GM12878 (cell line): Measurements from ENCODE around the gene ASB10. TPM values are rescaled to one million over a fixed set of nuclear protein-coding genes. Genes with fewer than 3 reads are reported as not detected.

ENCODE experiments used
- ATAC-seq: fragments of 200-7000 bp; cut with Tn5 transposase; 3 replicates; pipeline ENCODE4 v1.9.1; 2020; ENCODE audit warnings: mild to moderate bottlenecking, moderate library complexity
- BruUV-seq: library from RNA; stranded (reverse); fragments of 400-500 nt; replicated peaks from 2 replicates; lab custom pipeline; 2021; lab: Mats Ljungman, UMichigan
- CTCF ChIA-PET: fragments of 300-600 bp; sonication (Branson Sonifier 250); formaldehyde crosslinking; extraction: SDS; loops from one replicate; lab custom pipeline; 2021; ENCODE audit warnings: inconsistent platforms; lab: Yijun Ruan, JAX
- POLR2A ChIA-PET: fragments of 350-600 bp; formaldehyde crosslinking; extraction: SDS; loops from one replicate; lab custom pipeline; 2021; ENCODE audit warnings: inconsistent platforms; lab: Charles Lee
- RAD21 ChIA-PET: fragments of 300-600 bp; sonication (Branson Sonifier 250); formaldehyde crosslinking; loops from one replicate; lab custom pipeline; 2023; ENCODE audit warnings: antibody characterized with exemption; ENCODE audit not compliant: unreplicated experiment; lab: Charles Lee
- SMC1A ChIA-PET: fragments of 300-600 bp; sonication (Branson Sonifier 250); formaldehyde crosslinking; loops from one replicate; lab custom pipeline; 2023; ENCODE audit not compliant: unreplicated experiment, uncharacterized antibody; lab: Charles Lee
- DNase-seq: peaks from one replicate; pipeline ENCODE4 v3.0.0-alpha.2; 2011; ENCODE audit warnings: low read depth, low spot score
- FAIRE-seq: peaks from 3 replicates; lab custom pipeline; 2011; peaks lifted over from hg19 to GRCh38; lab: Jason Lieb, UNC
- H2AFZ ChIP-seq: 2 replicates; pipeline ENCODE4 v1.6.0; 2011; ENCODE audit warnings: low read depth, low read length, control low read depth; ENCODE audit not compliant: control insufficient read depth
- H3K27ac ChIP-seq: 2 replicates; pipeline ENCODE4 v1.5.1; 2011; ENCODE audit warnings: control low read depth; ENCODE audit not compliant: control insufficient read depth, insufficient read depth
- H3K27me3 ChIP-seq, 2 experiments: replicated peaks in 1 of 2; 2 replicates each; pipeline versions ENCODE4 v1.6.0 to v1.6.1; 2011; ENCODE audit warnings: low read length in 1 of 2; ENCODE audit not compliant: control insufficient read depth in 2 of 2, insufficient read depth in 2 of 2
- H3K36me3 ChIP-seq, 2 experiments: 2 replicates each; pipeline ENCODE4 v1.5.1; 2011; ENCODE audit warnings: low read length in 1 of 2; ENCODE audit not compliant: control insufficient read depth in 2 of 2, insufficient read depth in 2 of 2
- H3K4me1 ChIP-seq: 2 replicates; pipeline ENCODE4 v1.6.1; 2011; ENCODE audit warnings: mild to moderate bottlenecking, low read length, moderate library complexity, mixed read lengths; ENCODE audit not compliant: control insufficient read depth, insufficient read depth
- H3K4me2 ChIP-seq: 2 replicates; pipeline ENCODE4 v1.6.0; 2011; ENCODE audit warnings: control low read depth; ENCODE audit not compliant: control insufficient read depth, insufficient read depth
- H3K4me3 ChIP-seq: fragments of 200-600 bp; sonication (generic); 2 replicates; pipeline ENCODE4 v1.5.1; 2016
- H3K79me2 ChIP-seq: 2 replicates; pipeline ENCODE4 v1.6.0; 2011; ENCODE audit warnings: low read length; ENCODE audit not compliant: control insufficient read depth, insufficient read depth
- H3K9ac ChIP-seq: 2 replicates; pipeline ENCODE4 v1.8.0; 2011; ENCODE audit warnings: low read length, control low read depth, mixed read lengths; ENCODE audit not compliant: control insufficient read depth, insufficient read depth
- H3K9me3 ChIP-seq: replicated peaks from 3 replicates; pipeline ENCODE4 v1.5.1; 2011; ENCODE audit warnings: mild to moderate bottlenecking, low read length; ENCODE audit not compliant: control insufficient read depth, insufficient read depth
- H4K20me1 ChIP-seq: 2 replicates; pipeline ENCODE4 v1.6.0; 2011; ENCODE audit not compliant: control insufficient read depth, insufficient read depth
- BCL11A ChIP-seq: IDR thresholded peaks from 2 replicates; pipeline ENCODE4 v1.6.1; 2011; ENCODE audit warnings: low read depth, low read length
- BHLHE40 ChIP-seq, 2 experiments: fragments of 450-650 bp in 1 of 2; IDR thresholded peaks; 2 replicates each; pipeline ENCODE4 v1.6.1; 2011 to 2017; ENCODE audit warnings: low read depth in 2 of 2, borderline replicate concordance in 1 of 2, improper control_type of control experiment in 1 of 2, low read length in 1 of 2, mild to moderate bottlenecking in 1 of 2
- DPF2 ChIP-seq: fragments of 450-650 bp; IDR thresholded peaks from 2 replicates; pipeline ENCODE4 v1.6.1; 2017; ENCODE audit warnings: mild to moderate bottlenecking
- HDAC2 ChIP-seq: fragments of 200-600 bp; sonication (generic); IDR thresholded peaks from 2 replicates; pipeline ENCODE4 v1.6.1; 2017
- KDM1A ChIP-seq: fragments of 200-600 bp; sonication (generic); IDR thresholded peaks from 2 replicates; pipeline ENCODE4 v1.6.1; 2016; ENCODE audit warnings: borderline replicate concordance
- KLF5 ChIP-seq: fragments of 450-650 bp; IDR thresholded peaks from 2 replicates; pipeline ENCODE4 v1.6.1; 2014; ENCODE audit warnings: mild to moderate bottlenecking; ENCODE audit not compliant: partially characterized antibody
- NFYA ChIP-seq: IDR thresholded peaks from 2 replicates; pipeline ENCODE4 v1.6.1; 2011; ENCODE audit warnings: low read depth, mild to moderate bottlenecking, low read length, improper control_type of control experiment, borderline replicate concordance
- NFYB ChIP-seq: IDR thresholded peaks from 2 replicates; pipeline ENCODE4 v1.6.1; 2011; ENCODE audit warnings: low read depth, mild to moderate bottlenecking, low read length, improper control_type of control experiment, moderate library complexity; ENCODE audit not compliant: insufficient read depth
- NR2C2 ChIP-seq: IDR thresholded peaks from 2 replicates; pipeline ENCODE4 v1.6.1; 2011; ENCODE audit warnings: borderline replicate concordance, low read depth; ENCODE audit not compliant: control insufficient read depth, insufficient read length
- SMAD1 ChIP-seq: fragments of 450-650 bp; IDR thresholded peaks from 2 replicates; pipeline ENCODE4 v1.6.1; 2018; ENCODE audit warnings: mild to moderate bottlenecking, low read depth; ENCODE audit not compliant: partially characterized antibody
- ZZZ3 ChIP-seq: IDR thresholded peaks from 2 replicates; pipeline ENCODE4 v1.6.1; 2011; ENCODE audit warnings: low read depth; ENCODE audit not compliant: control insufficient read depth, insufficient read length
- WGBS: methylation state at CpG from one replicate; pipeline ENCODE4 v1.1.6; 2016; ENCODE audit warnings: low lambda C conversion rate; ENCODE audit not compliant: insufficient replicate concordance, insufficient coverage; ENCODE audit errors: missing lambda C conversion rate; 5-methylcytosine and 5-hydroxymethylcytosine counted together
- in situ Hi-C: fragments of 300-500 bp; cut with MboI; formaldehyde crosslinking; loops from 9 replicates; pipeline ENCODE4 v1.14.3; 2018; ENCODE audit warnings: mixed read lengths
- intact Hi-C: fragments of 100-400 bp; cut with micrococcal nuclease; formaldehyde crosslinking; loops from one replicate; pipeline ENCODE4 v1.14.2; 2022; ENCODE audit not compliant: unreplicated experiment
- polyA plus RNA-seq, 11 experiments: library from polyadenylated mRNA; depleted of rRNA in 4 of 11; unstranded in 6 of 11; stranded (reverse) in 5 of 11; fragments of >200 nt; fragmentation: Nextera tagmentation in 4 of 11; fragmentation: Illumina TruSeq in 1 of 11; extraction: Ambion mirVana in 4 of 11; extraction: Trizol in 1 of 11; gene quantifications; 1 replicate in 1 of 11; 2 replicates in 10 of 11; pipeline versions ENCODE4 v1.2.1 to v1.2.3, GENCODE V29; 2011 to 2016; ENCODE audit warnings: inconsistent platforms in 2 of 11, missing spikeins in 2 of 11, low read depth in 1 of 11
- total RNA-seq, 4 experiments: library from RNA; depleted of rRNA in 3 of 4; stranded (reverse); fragments of >200 nt in 3 of 4; fragmentation: Illumina TruSeq in 1 of 4; extraction: Trizol in 1 of 4; gene quantifications; 2 replicates each; pipeline versions ENCODE4 v1.2.1 to v1.2.3, GENCODE V29; 2013 to 2021

ASB10 gene
- total and polyA plus RNA-seq, 10 of the 15 experiments (the other 5 are each of a cell fraction or from before 2014, with no cell fraction given) = not detected

- TF ChIP-seq DPF2 (peak; percentile 98), SMAD1 (no peak), BCL11A (no peak), BHLHE40 (IDR thresholded peaks at IDR 0.05; ENCODE audit: borderline replicate concordance in 1 of 2, low read depth in 2 of 2, low read length in 1 of 2) (peak in 1 of 2 experiments; percentile 65; a peak in 1 of 4 replicates), NR2C2 (no peak), NFYB (peak; percentile 33; the same call in 1 of the 2 replicates)
These were observed 45.3 kb upstream of the ASB10 start, which contains the start of gene CHPF2 (continued) for GRCh38 chr7:151232091-151232916.

- Histone ChIP-seq H3K36me3 (peaks cover 0 to 3% of the 10 kb centered on the region in 2 experiments; a peak in 2 of 4 replicates), H3K4me2 (no peak overlapping the region), H3K79me2 (peaks cover 44% of the 10 kb centered on the region), H3K27ac (no peak overlapping the region), H3K4me3 (no peak overlapping the region), H2AFZ (no peak overlapping the region), H3K9me3 (no peaks in the 10 kb centered on the region), H3K27me3 (no peaks in the 10 kb centered on the region), H4K20me1 (no peaks in the 10 kb centered on the region), H3K9ac (no peak overlapping the region), H3K4me1 (peaks cover 5% of the 10 kb centered on the region; the same call in 1 of the 2 replicates)
- CTCF ChIA-PET = interaction anchor here (4.8 kb wide), 1 partner anchor 13 kb away, joined by 52 read pairs; no protein-coding TSS in a partner anchor
- SMC1A ChIA-PET = no interaction called here
- intact Hi-C loops = no loop called here
- RAD21 ChIA-PET = no interaction called here
- ATAC-seq (no peak), DNase-seq (no peak), FAIRE-seq (no peak)
- BruUV-seq = no TSS peak
- in situ Hi-C loops = no loop called here
- TF ChIP-seq KDM1A = no peak
- no peak for TF ChIP-seq HDAC2
- no peak for TF ChIP-seq ZZZ3
- no peak for TF ChIP-seq NFYA
- TF ChIP-seq KLF5 = no peak
- POLR2A ChIA-PET = no interaction called here
- WGBS = 52% methylated on average over 1 of the region's 1 CpG
These were observed 44.0 kb upstream of the ASB10 start for GRCh38 chr7:151231080-151231479.
